ENCODE measurements around the gene HEATR5A.

The HEATR5A gene

GRCh38 chr14:31271648-31272047 is 148.7 kb downstream of the HEATR5A start:
- Histone ChIP-seq H2AFZ (ENCODE audit: low read depth, low read length) (no peak overlapping the region), H3K4me1 (ENCODE audit: insufficient read depth, low read length) (no peaks in the 10 kb centered on the region), H3K4me2 (ENCODE audit: insufficient read depth, low read length) (no peak overlapping the region), H3K9me3 (ENCODE audit: insufficient read depth, low read length, severe bottlenecking) (peaks cover 19% of the 10 kb centered on the region), H3K79me2 (ENCODE audit: insufficient read depth, low read length) (no peaks in the 10 kb centered on the region), H3K27ac (ENCODE audit: low read length) (no peak overlapping the region), H3K36me3 (ENCODE audit: insufficient read depth, low read length) (no peaks in the 10 kb centered on the region), H3K27me3 (ENCODE audit: insufficient read depth, low read length, poor library complexity) (no peaks in the 10 kb centered on the region), H4K20me1 (ENCODE audit: insufficient read depth, low read length) (no peaks in the 10 kb centered on the region), H3K4me3 (ENCODE audit: low read depth in 1 of 2, low read length in 2 of 2) (no peak overlapping the region), H3K9ac (ENCODE audit: low read depth, low read length) (no peak overlapping the region)
- no peak for DNase-seq
- ATAC-seq (ENCODE audit: insufficient read depth, low read depth), result no peak
- TF ChIP-seq EZH2 (IDR thresholded peaks at IDR 0.05; ENCODE audit: borderline replicate concordance, low read depth, low read length, severe bottlenecking) (no peak), CTCF (IDR thresholded peaks at IDR 0.05; ENCODE audit: borderline replicate concordance, extremely low read depth, low read length, poor library complexity, severe bottlenecking) (no peak)

- no peak overlapping the region for H3K4me3 ChIP-seq (ENCODE audit: low read depth in 1 of 2, low read length in 2 of 2)
- TF ChIP-seq CTCF (IDR thresholded peaks at IDR 0.05; ENCODE audit: borderline replicate concordance, extremely low read depth, low read length, poor library complexity, severe bottlenecking) (peak; percentile 32), EZH2 (IDR thresholded peaks at IDR 0.05; ENCODE audit: borderline replicate concordance, low read depth, low read length, severe bottlenecking) (no peak)
- H3K4me2 ChIP-seq (ENCODE audit: insufficient read depth, low read length), result no peak overlapping the region
- no peaks in the 10 kb centered on the region for H3K79me2 ChIP-seq (ENCODE audit: insufficient read depth, low read length)
- ATAC-seq (ENCODE audit: insufficient read depth, low read depth) (no peak), DNase-seq (peak; percentile 7)
- H3K27ac ChIP-seq (ENCODE audit: low read length), result no peak overlapping the region
- H3K4me1 ChIP-seq (ENCODE audit: insufficient read depth, low read length), result no peaks in the 10 kb centered on the region
- no peaks in the 10 kb centered on the region for H3K27me3 ChIP-seq (ENCODE audit: insufficient read depth, low read length, poor library complexity)
- no peaks in the 10 kb centered on the region for H4K20me1 ChIP-seq (ENCODE audit: insufficient read depth, low read length)
- no peak overlapping the region for H2AFZ ChIP-seq (ENCODE audit: low read depth, low read length)
- no peak overlapping the region for H3K9ac ChIP-seq (ENCODE audit: low read depth, low read length)
- no peaks in the 10 kb centered on the region for H3K36me3 ChIP-seq (ENCODE audit: insufficient read depth, low read length)
- peaks cover 19% of the 10 kb centered on the region for H3K9me3 ChIP-seq (ENCODE audit: insufficient read depth, low read length, severe bottlenecking)
Measured at GRCh38 chr14:31270196-31270772, 150.1 kb downstream of the HEATR5A start.

GRCh38 chr14:31269634-31270195 is 150.6 kb downstream of the HEATR5A start:
- Histone ChIP-seq H3K4me3 (ENCODE audit: low read depth in 1 of 2, low read length in 2 of 2) (no peak overlapping the region), H3K9ac (ENCODE audit: low read depth, low read length) (no peak overlapping the region), H3K79me2 (ENCODE audit: insufficient read depth, low read length) (no peaks in the 10 kb centered on the region), H3K4me1 (ENCODE audit: insufficient read depth, low read length) (no peaks in the 10 kb centered on the region), H3K27ac (ENCODE audit: low read length) (no peak overlapping the region), H2AFZ (ENCODE audit: low read depth, low read length) (no peak overlapping the region), H3K36me3 (ENCODE audit: insufficient read depth, low read length) (no peaks in the 10 kb centered on the region), H3K9me3 (ENCODE audit: insufficient read depth, low read length, severe bottlenecking) (peaks cover 19% of the 10 kb centered on the region), H3K27me3 (ENCODE audit: insufficient read depth, low read length, poor library complexity) (no peaks in the 10 kb centered on the region), H4K20me1 (ENCODE audit: insufficient read depth, low read length) (no peaks in the 10 kb centered on the region), H3K4me2 (ENCODE audit: insufficient read depth, low read length) (no peak overlapping the region)
- TF ChIP-seq CTCF (IDR thresholded peaks at IDR 0.05; ENCODE audit: borderline replicate concordance, extremely low read depth, low read length, poor library complexity, severe bottlenecking), result no peak
- TF ChIP-seq EZH2 (IDR thresholded peaks at IDR 0.05; ENCODE audit: borderline replicate concordance, low read depth, low read length, severe bottlenecking), result no peak
- DNase-seq (no peak), ATAC-seq (ENCODE audit: insufficient read depth, low read depth) (no peak)
